K562 (cell line): Measurements from ENCODE around the gene DLGAP1. TPM values are rescaled to one million over a fixed set of nuclear protein-coding genes. Genes with fewer than 3 reads are reported as not detected.

Source experiments
- AFF1 ChIP-seq, 2 experiments: fragments of 450-650 bp; IDR thresholded peaks; 2 replicates each; pipeline ENCODE4 v1.6.1; 2018; ENCODE audit warnings: mild to moderate bottlenecking in 2 of 2, low read depth in 1 of 2; ENCODE audit not compliant: partially characterized antibody in 2 of 2
- ARID1B ChIP-seq: fragments of 450-650 bp; IDR thresholded peaks from 2 replicates; pipeline ENCODE4 v1.6.1; 2016; ENCODE audit warnings: antibody characterized with exemption, mild to moderate bottlenecking, inconsistent platforms
- ATF3 ChIP-seq, 2 experiments: fragments of 450-650 bp in 1 of 2; sonication (generic) in 1 of 2; formaldehyde crosslinking in 1 of 2; IDR thresholded peaks in 1 of 2; conservative IDR thresholded peaks in 1 of 2; 2 replicates each; pipeline versions ENCODE4 v1.6.1 to v1.8.1; 2016 to 2023; ENCODE audit warnings: mild to moderate bottlenecking in 2 of 2, moderate library complexity in 2 of 2, inconsistent platforms in 1 of 2, missing genetic modification reagents in 1 of 2
- CXXC5 ChIP-seq: fragments of 250-450 bp; sonication (Bioruptor Pico); IDR thresholded peaks from 2 replicates; pipeline ENCODE4 v1.8.0; 2022; ENCODE audit warnings: inconsistent platforms, mild to moderate bottlenecking, moderate library complexity
- DDX20 ChIP-seq: fragments of 450-650 bp; IDR thresholded peaks from 2 replicates; pipeline ENCODE4 v1.6.1; 2016; ENCODE audit warnings: missing genetic modification characterization, low read depth, mild to moderate bottlenecking, missing compliant biosample characterization, moderate library complexity
- HINFP ChIP-seq: fragments of 450-650 bp; conservative IDR thresholded peaks from 2 replicates; pipeline ENCODE4 v1.6.1; 2016; ENCODE audit warnings: missing genetic modification characterization, low read depth, mild to moderate bottlenecking, control low read depth, missing compliant biosample characterization
- IRF9 ChIP-seq: fragments of 450-650 bp; IDR thresholded peaks from 2 replicates; pipeline ENCODE4 v1.6.1; 2016; ENCODE audit warnings: missing biosample characterization, missing genetic modification characterization
- NBN ChIP-seq: fragments of 450-650 bp; IDR thresholded peaks from 2 replicates; pipeline ENCODE4 v1.6.1; 2016; ENCODE audit warnings: low read depth, mild to moderate bottlenecking
- NELFE ChIP-seq: IDR thresholded peaks from 2 replicates; pipeline ENCODE4 v1.6.1; 2011; ENCODE audit warnings: mild to moderate bottlenecking; ENCODE audit not compliant: insufficient read depth, insufficient read length
- PATZ1 ChIP-seq: fragments of 250-450 bp; sonication (Bioruptor Pico); IDR thresholded peaks from 2 replicates; pipeline ENCODE4 v1.5.0; 2020; ENCODE audit warnings: mild to moderate bottlenecking, borderline replicate concordance
- STAT5B ChIP-seq: fragments of 250-450 bp; sonication (Bioruptor Pico); IDR thresholded peaks from 2 replicates; pipeline ENCODE4 v1.8.0; 2021; ENCODE audit warnings: mild to moderate bottlenecking, inconsistent platforms
- TAF9B ChIP-seq: fragments of 450-650 bp; IDR thresholded peaks from 2 replicates; pipeline ENCODE4 v1.6.1; 2018; ENCODE audit warnings: mild to moderate bottlenecking; ENCODE audit not compliant: partially characterized antibody
- TOE1 ChIP-seq, 2 experiments: fragments of 450-650 bp in 1 of 2; sonication (generic) in 1 of 2; formaldehyde crosslinking in 1 of 2; IDR thresholded peaks; 2 replicates each; pipeline versions ENCODE4 v1.7.1 to v1.8.0; 2016 to 2022; ENCODE audit warnings: borderline replicate concordance in 2 of 2, mild to moderate bottlenecking in 2 of 2, antibody characterized with exemption in 1 of 2, inconsistent platforms in 1 of 2, low read depth in 1 of 2, missing genetic modification reagents in 1 of 2, moderate library complexity in 1 of 2
- ZNF316 ChIP-seq: fragments of 450-650 bp; IDR thresholded peaks from 2 replicates; pipeline ENCODE4 v1.6.1; 2016
- polyA plus RNA-seq, 8 experiments: library from polyadenylated mRNA; depleted of rRNA in 4 of 8; stranded (reverse) in 5 of 8; unstranded in 3 of 8; fragments of >200 nt; fragmentation: Nextera tagmentation in 2 of 8; fragmentation: Illumina TruSeq in 1 of 8; extraction: Ambion mirVana in 2 of 8; extraction: Trizol in 1 of 8; gene quantifications; 2 replicates each; pipeline versions ENCODE4 v1.2.1 to v1.2.3, GENCODE V29; 2011 to 2014; ENCODE audit warnings: inconsistent platforms in 1 of 8, missing spikeins in 1 of 8
- total RNA-seq, 7 experiments: library from RNA; depleted of rRNA in 6 of 7; stranded (reverse); fragments of >200 nt in 6 of 7; fragmentation: Illumina TruSeq in 2 of 7; extraction: Trizol in 2 of 7; gene quantifications; 2 replicates each; pipeline versions ENCODE4 v1.2.1 to v1.2.3, GENCODE V29; 2011 to 2021; ENCODE audit warnings: low replicate concordance in 1 of 7

DLGAP1 gene
- total and polyA plus RNA-seq, 9 of the 15 experiments (the other 6 are each of a cell fraction or from before 2014, with no cell fraction given): 0.04 to 0.22 (median 0.08) TPM

- TF ChIP-seq ARID1B: no peak
- 0 out of 2 replicates have a peak, but pooled peaks have one; percentile 1 for TF ChIP-seq HINFP (tag)
- TF ChIP-seq NBN: no peak
- no peak for TF ChIP-seq CXXC5 (CRISPR knock-in tag)
- TF ChIP-seq NELFE: no peak
- TF ChIP-seq DDX20: no peak
- TF ChIP-seq ATF3 (IDR thresholded peaks at IDR 0.05): no peak
- TF ChIP-seq ATF3 (CRISPR knock-in tag; conservative IDR thresholded peaks at IDR 0.05): no peak
- no peak for TF ChIP-seq TOE1 (IDR thresholded peaks at IDR 0.05; ENCODE audit: borderline replicate concordance)
- no peak for TF ChIP-seq TOE1 (CRISPR knock-in tag; IDR thresholded peaks at IDR 0.05; ENCODE audit: borderline replicate concordance, low read depth)
- TF ChIP-seq PATZ1: no peak
- no peak for TF ChIP-seq ZNF316
- no peak for TF ChIP-seq STAT5B (CRISPR knock-in tag)
- no peak for TF ChIP-seq AFF1 (IDR thresholded peaks at IDR 0.05; ENCODE audit: low read depth in 1 of 2, partially characterized antibody in 2 of 2)
- TF ChIP-seq IRF9 (tag): peak; percentile 41; the same call in 1 of the 2 replicates
- no peak for TF ChIP-seq TAF9B
These were observed 861.0 kb downstream of the DLGAP1 start (continued) for GRCh38 chr18:3593904-3594759.
